GM23338 (cell line): ENCODE data around the gene PRM1. TPM values are rescaled to one million over a fixed set of nuclear protein-coding genes. Genes with fewer than 3 reads are reported as not detected.
A peak's percentile ranks its signal among the peaks of the same experiment; 100 is the strongest.

ENCODE experiments used
- ATAC-seq: fragments of 200-7000 bp; cut with Tn5 transposase; 3 replicates; pipeline ENCODE4 v1.9.1; 2020
- DNase-seq: peaks from one replicate; pipeline ENCODE4 v3.0.0-alpha.2; 2015; ENCODE audit warnings: low spot score
- H2AFZ ChIP-seq: fragments of 200-600 bp; sonication (generic); 2 replicates; pipeline ENCODE4 v1.8.0; 2016; ENCODE audit warnings: antibody characterized with exemption, mild to moderate bottlenecking, moderate library complexity
- H3F3A ChIP-seq: fragments of 200-600 bp; sonication (generic); replicated peaks from 2 replicates; pipeline ENCODE4 v1.8.0; 2017; ENCODE audit warnings: antibody characterized with exemption, mixed run types, low read depth
- H3K27ac ChIP-seq: fragments of 200-600 bp; sonication (generic); 2 replicates; pipeline ENCODE4 v1.6.1; 2016; ENCODE audit warnings: low read depth
- H3K27me3 ChIP-seq: fragments of 200-600 bp; sonication (generic); 2 replicates; pipeline ENCODE4 v1.8.0; 2016; ENCODE audit warnings: mild to moderate bottlenecking, mixed run types, moderate library complexity; ENCODE audit not compliant: insufficient read depth
- H3K36me3 ChIP-seq: fragments of 200-600 bp; sonication (generic); 2 replicates; pipeline ENCODE4 v1.8.0; 2016; ENCODE audit warnings: mild to moderate bottlenecking; ENCODE audit not compliant: insufficient read depth
- H3K4me1 ChIP-seq: fragments of 200-600 bp; sonication (generic); 2 replicates; pipeline ENCODE4 v1.8.0; 2016; ENCODE audit warnings: mild to moderate bottlenecking, moderate library complexity; ENCODE audit not compliant: insufficient read depth
- H3K4me2 ChIP-seq: fragments of 200-600 bp; sonication (generic); 2 replicates; pipeline ENCODE4 v1.7.1; 2017; ENCODE audit warnings: mixed run types
- H3K4me3 ChIP-seq: fragments of 200-600 bp; sonication (generic); 2 replicates; pipeline ENCODE4 v1.6.1; 2016; ENCODE audit warnings: mixed run types
- H3K79me2 ChIP-seq: fragments of 200-600 bp; sonication (generic); replicated peaks from 2 replicates; pipeline ENCODE4 v1.8.0; 2017; ENCODE audit warnings: mild to moderate bottlenecking; ENCODE audit not compliant: insufficient read depth
- H3K9me2 ChIP-seq: fragments of 200-600 bp; sonication (generic); 2 replicates; pipeline ENCODE4 v1.8.0; 2017; ENCODE audit not compliant: insufficient read depth
- H4K20me1 ChIP-seq: fragments of 200-600 bp; sonication (generic); replicated peaks from 2 replicates; pipeline ENCODE4 v1.8.0; 2017; ENCODE audit warnings: mild to moderate bottlenecking; ENCODE audit not compliant: insufficient read depth
- H3K27ac Mint-ChIP-seq: 2 replicates; pipeline ENCODE4 v1.8.0; 2020; ENCODE audit warnings: inconsistent platforms, mild to moderate bottlenecking, moderate library complexity, mixed read lengths
- H3K27me3 Mint-ChIP-seq: 3 replicates; pipeline ENCODE4 v1.8.0; 2022; ENCODE audit warnings: low read depth, mild to moderate bottlenecking, moderate library complexity, mixed read lengths, inconsistent platforms; ENCODE audit not compliant: insufficient read depth, poor library complexity
- H3K36me3 Mint-ChIP-seq: 3 replicates; pipeline ENCODE4 v1.8.0; 2021; ENCODE audit warnings: low read depth, mild to moderate bottlenecking, inconsistent platforms, moderate library complexity, mixed read lengths
- H3K4me1 Mint-ChIP-seq: 3 replicates; pipeline ENCODE4 v1.8.0; 2020; ENCODE audit warnings: mild to moderate bottlenecking, inconsistent platforms, mixed read lengths
- H3K4me3 Mint-ChIP-seq: 3 replicates; pipeline ENCODE4 v1.8.0; 2021; ENCODE audit warnings: moderate library complexity, mild to moderate bottlenecking, inconsistent platforms, mixed read lengths
- H3K9me3 Mint-ChIP-seq: 3 replicates; pipeline ENCODE4 v1.8.0; 2020; ENCODE audit warnings: moderate library complexity, mild to moderate bottlenecking, inconsistent platforms, mixed read lengths
- CREB1 ChIP-seq: fragments of 250-450 bp; sonication (Bioruptor Pico); IDR thresholded peaks from 2 replicates; pipeline ENCODE4 v1.5.0; 2020; ENCODE audit warnings: low read depth, mild to moderate bottlenecking, moderate library complexity
- CTCF ChIP-seq, 2 experiments: fragments of 200-600 bp in 1 of 2; sonication (generic) in 1 of 2; conservative IDR thresholded peaks; 2 replicates each; pipeline versions ENCODE4 v1.5.1 to v1.6.1; 2016 to 2017; ENCODE audit warnings: antibody characterized with exemption in 2 of 2, low read depth in 2 of 2, mild to moderate bottlenecking in 2 of 2, moderate library complexity in 1 of 2
- ETS1 ChIP-seq: IDR thresholded peaks from 2 replicates; pipeline ENCODE4 v1.6.1; 2016; ENCODE audit warnings: antibody characterized with exemption
- EZH2 ChIP-seq: fragments of 200-600 bp; sonication (generic); IDR thresholded peaks from one replicate; pipeline ENCODE4 v1.8.0; 2017; ENCODE audit warnings: antibody characterized with exemption, mild to moderate bottlenecking, low read depth; ENCODE audit not compliant: unreplicated experiment
- EZH2phosphoT487 ChIP-seq: fragments of 200-600 bp; sonication (generic); IDR thresholded peaks from one replicate; pipeline ENCODE4 v1.8.1; 2018; ENCODE audit warnings: antibody characterized with exemption; ENCODE audit not compliant: unreplicated experiment
- JUNB ChIP-seq: IDR thresholded peaks from one replicate; pipeline ENCODE4 v1.6.1; 2016; ENCODE audit warnings: antibody characterized with exemption; ENCODE audit not compliant: unreplicated experiment
- NANOG ChIP-seq: IDR thresholded peaks from 2 replicates; pipeline ENCODE4 v1.6.1; 2016; ENCODE audit warnings: antibody characterized with exemption, borderline replicate concordance
- POLR2AphosphoS5 ChIP-seq: IDR thresholded peaks from 2 replicates; pipeline ENCODE4 v1.6.1; 2016; ENCODE audit warnings: antibody characterized with exemption, low read depth
- REST ChIP-seq: IDR thresholded peaks from one replicate; pipeline ENCODE4 v1.6.1; 2018; ENCODE audit warnings: antibody characterized with exemption; ENCODE audit not compliant: unreplicated experiment
- STAT1 ChIP-seq: IDR thresholded peaks from one replicate; pipeline ENCODE4 v1.6.1; 2016; ENCODE audit warnings: antibody characterized with exemption; ENCODE audit not compliant: unreplicated experiment
- ZNF114 ChIP-seq: fragments of 250-450 bp; sonication (Bioruptor Pico); IDR thresholded peaks from 2 replicates; pipeline ENCODE4 v1.5.0; 2020; ENCODE audit warnings: mild to moderate bottlenecking, moderate library complexity
- ZNF331 ChIP-seq: fragments of 250-450 bp; sonication (Bioruptor Pico); IDR thresholded peaks from 2 replicates; pipeline ENCODE4 v1.5.0; 2020; ENCODE audit warnings: low read depth, mild to moderate bottlenecking, moderate library complexity
- ZNF462 ChIP-seq: fragments of 250-450 bp; sonication (Bioruptor Pico); IDR thresholded peaks from 2 replicates; pipeline ENCODE4 v1.5.0; 2020; ENCODE audit warnings: mild to moderate bottlenecking, moderate library complexity
- polyA plus RNA-seq: library from polyadenylated mRNA; unstranded; fragments of >200 nt; fragmentation: Nextera tagmentation; extraction: Ambion mirVana; gene quantifications from 2 replicates; pipeline ENCODE4 v1.2.1, GENCODE V29; 2016
- total RNA-seq: library from RNA; depleted of rRNA; stranded (reverse); fragments of >200 nt; shearing (Covaris generic); gene quantifications from 2 replicates; pipeline ENCODE4 v1.2.3, GENCODE V29; 2014

Gene PRM1
- total and polyA plus RNA-seq, 2 experiments from 2014 or later, result 1.2 TPM; not detected in 1

- peaks cover 21% of the 10 kb centered on the region for H4K20me1 ChIP-seq
These were observed 26.9 kb downstream of the PRM1 start for GRCh38 chr16:11253995-11254912.

More at GRCh38 chr16:11253995-11254912, 26.9 kb downstream of the PRM1 start:
- Histone ChIP-seq H3K36me3 (peaks cover 21% of the 10 kb centered on the region), H3F3A (peaks cover 53% of the 10 kb centered on the region), H3K9me2 (no peaks in the 10 kb centered on the region), H3K4me3 (peak overlapping the region; percentile 89), H3K79me2 (peaks cover 33% of the 10 kb centered on the region), H3K4me1 (peaks cover 32% of the 10 kb centered on the region), H3K4me2 (peak overlapping the region; percentile 96), H2AFZ (no peak overlapping the region), H3K27ac (peak overlapping the region; percentile 74), H3K27me3 (no peaks in the 10 kb centered on the region)
- Mint-ChIP-seq H3K36me3 (peaks cover 27% of the 10 kb centered on the region), H3K4me1 (peaks cover 35% of the 10 kb centered on the region), H3K4me3 (peak overlapping the region; percentile 80), H3K27me3 (peaks cover 22% of the 10 kb centered on the region), H3K9me3 (no peaks in the 10 kb centered on the region), H3K27ac (no peak overlapping the region)
- no peak for TF ChIP-seq ZNF462 (CRISPR knock-in tag)
- TF ChIP-seq NANOG, result no peak
- no peak for TF ChIP-seq STAT1
- no peak for TF ChIP-seq EZH2
- TF ChIP-seq EZH2phosphoT487, result no peak
- no peak for TF ChIP-seq CTCF (conservative IDR thresholded peaks at IDR 0.05; ENCODE audit: low read depth in 2 of 2)
- no peak for TF ChIP-seq ZNF331
- no peak for TF ChIP-seq CREB1 (CRISPR knock-in tag)
- TF ChIP-seq ETS1, result no peak
- TF ChIP-seq JUNB, result no peak
- no peak for TF ChIP-seq ZNF114 (CRISPR knock-in tag)
- no peak; the same call in 1 of the 2 replicates for TF ChIP-seq POLR2AphosphoS5
- TF ChIP-seq REST, result no peak
- no peak for ATAC-seq
- no peak for DNase-seq
